ENCODE results near the gene TNRC18.

GRCh38 chr7:5423306-5423975 is at the start of gene TNRC18:
- peak; percentile 8 for TF ChIP-seq POLR2A (IDR thresholded peaks at IDR 0.05; ENCODE audit: low read length)
- TF ChIP-seq GATA1 (IDR thresholded peaks at IDR 0.05; ENCODE audit: low read depth, low read length), result no peak
